D341Med (cell line): ENCODE measurements around the gene HOMER3.
A peak's percentile ranks its signal among the peaks of the same experiment; 100 is the strongest.
"Not testable (repeated sequence)": the region's sequence is repeated elsewhere in the genome, so short reads cannot be mapped to it uniquely, and the experiment has no call there.

ENCODE experiments used
- DNase-seq: peaks from one replicate; pipeline ENCODE4 v3.0.0; 2012; ENCODE audit warnings: low spot score

HOMER3 gene

GRCh38 chr19:18952364-18953003, 11.5 kb upstream of the HOMER3 start:
- DNase-seq = not testable (repeated sequence)

DNA sequence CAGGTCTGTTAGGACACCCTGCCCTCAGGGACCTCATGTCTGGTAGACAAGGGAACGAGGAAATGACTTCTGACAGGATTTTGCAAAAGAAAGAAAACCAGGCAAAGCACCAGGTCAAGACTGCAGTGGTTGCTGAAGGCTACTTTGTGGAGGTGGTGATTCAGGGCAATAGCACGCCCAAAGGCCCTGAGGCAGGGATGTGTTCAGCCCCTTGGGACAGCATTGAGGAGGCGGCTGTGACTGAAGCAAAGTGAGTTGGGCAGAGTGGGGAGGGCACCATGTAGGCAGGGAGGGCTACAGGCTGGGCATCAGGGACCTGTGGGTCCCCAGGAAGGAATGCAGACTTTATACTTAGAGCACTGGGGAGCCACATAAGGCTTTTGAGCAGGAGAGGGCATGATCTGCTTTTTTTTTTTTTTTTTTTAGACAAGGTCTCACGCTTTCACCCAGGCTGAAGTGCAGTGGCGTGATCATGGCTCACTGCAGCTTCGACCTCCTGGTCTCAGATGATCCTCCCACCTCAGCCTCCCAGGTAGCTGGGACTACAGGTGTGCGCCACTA, 10.8 kb upstream of the HOMER3 start:
- no peak for DNase-seq

DNA sequence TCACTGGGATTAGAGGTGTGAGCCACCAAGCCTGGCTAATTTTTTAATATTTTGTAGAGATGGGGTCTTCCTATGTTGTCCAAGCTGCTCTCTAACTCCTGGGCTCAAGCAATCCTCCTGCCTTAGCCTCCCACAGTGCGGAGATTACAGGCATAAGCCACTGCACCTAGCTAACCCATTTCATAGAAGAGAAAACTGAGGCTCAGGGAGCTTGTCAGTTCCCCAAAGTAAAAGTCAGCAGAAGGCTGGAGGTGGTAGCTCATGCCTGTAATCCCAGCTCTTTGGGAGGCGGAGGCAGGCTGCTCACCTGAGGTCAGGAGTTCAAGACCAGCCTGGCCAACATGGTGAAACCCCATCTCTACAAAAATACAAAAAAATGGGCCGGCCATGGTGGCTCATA, 8.8 kb upstream of the HOMER3 start:
- no peak for DNase-seq

DNA sequence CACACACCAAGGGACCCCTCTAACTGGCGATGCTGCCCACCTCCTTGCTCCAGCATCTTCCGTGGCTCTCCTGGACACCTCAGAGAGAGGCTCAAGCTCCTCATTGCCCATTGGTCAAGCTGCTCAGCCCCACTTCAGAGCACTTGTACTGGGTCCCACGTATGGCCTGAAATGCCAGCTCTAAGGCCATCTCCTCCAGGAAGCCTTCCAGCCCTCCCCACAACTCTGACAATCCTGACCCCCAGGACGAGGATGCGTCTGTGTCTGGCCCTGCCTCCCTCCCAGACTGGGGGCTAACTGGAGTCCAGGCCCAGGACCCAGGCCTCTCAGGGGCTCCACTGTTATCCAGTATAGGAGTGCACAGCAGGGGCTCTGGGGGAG, 7.9 kb upstream of the HOMER3 start:
- DNase-seq = no peak

- DNase-seq = no peak
Measured at GRCh38 chr19:18948075-18948975, 7.3 kb upstream of the HOMER3 start.

- no peak for DNase-seq
Measured at GRCh38 chr19:18946918-18947317, 5.9 kb upstream of the HOMER3 start.

- no peak for DNase-seq
Measured at GRCh38 chr19:18946335-18946734, 5.3 kb upstream of the HOMER3 start.

GRCh38 chr19:18945297-18945696, 4.3 kb upstream of the HOMER3 start:
- DNase-seq = no peak

DNA sequence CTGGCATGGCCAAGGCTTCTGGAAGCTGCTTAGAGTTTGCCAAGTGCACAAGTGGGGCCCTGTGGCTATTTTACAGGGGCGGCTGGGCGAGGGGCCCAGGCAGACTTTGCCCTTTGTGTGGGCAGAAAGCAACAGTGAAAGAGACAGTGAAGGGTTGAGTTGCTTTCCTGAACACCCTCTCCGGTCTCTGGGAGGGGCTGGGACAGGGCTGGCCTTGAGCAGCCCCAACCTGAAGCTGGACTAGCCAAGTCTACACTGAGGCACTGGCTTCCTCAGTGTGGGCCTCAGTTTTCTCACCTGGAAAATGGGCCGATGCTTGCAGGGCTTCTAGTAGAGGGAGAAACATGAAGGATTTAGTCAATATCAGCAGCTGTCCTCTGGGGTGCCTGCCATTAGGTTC, 2.4 kb upstream of the HOMER3 start:
- no peak for DNase-seq

DNA sequence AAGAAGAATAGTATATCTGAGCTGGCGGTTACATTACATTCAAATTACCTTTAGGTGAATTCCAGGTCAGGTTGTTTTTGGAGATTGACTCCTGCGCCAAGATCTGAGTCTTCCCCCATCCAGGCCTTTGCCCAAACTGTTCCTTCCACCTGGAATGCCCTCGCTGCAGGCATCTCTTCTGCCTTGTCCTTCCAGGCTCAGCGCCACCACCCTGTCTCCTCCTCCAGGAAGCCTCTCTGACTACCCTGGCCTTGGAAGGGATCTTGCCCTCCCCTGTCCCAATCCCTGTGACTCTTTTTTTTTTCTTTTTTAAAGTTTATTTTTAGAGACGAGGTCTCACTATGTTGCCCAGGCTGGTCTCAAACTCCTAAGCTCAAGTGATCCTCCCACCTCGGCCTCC, 1.7 kb upstream of the HOMER3 start:
- DNase-seq = no peak

GRCh38 chr19:18941628-18942354, 774 bp upstream of the HOMER3 start:
- DNase-seq = no peak

DNA sequence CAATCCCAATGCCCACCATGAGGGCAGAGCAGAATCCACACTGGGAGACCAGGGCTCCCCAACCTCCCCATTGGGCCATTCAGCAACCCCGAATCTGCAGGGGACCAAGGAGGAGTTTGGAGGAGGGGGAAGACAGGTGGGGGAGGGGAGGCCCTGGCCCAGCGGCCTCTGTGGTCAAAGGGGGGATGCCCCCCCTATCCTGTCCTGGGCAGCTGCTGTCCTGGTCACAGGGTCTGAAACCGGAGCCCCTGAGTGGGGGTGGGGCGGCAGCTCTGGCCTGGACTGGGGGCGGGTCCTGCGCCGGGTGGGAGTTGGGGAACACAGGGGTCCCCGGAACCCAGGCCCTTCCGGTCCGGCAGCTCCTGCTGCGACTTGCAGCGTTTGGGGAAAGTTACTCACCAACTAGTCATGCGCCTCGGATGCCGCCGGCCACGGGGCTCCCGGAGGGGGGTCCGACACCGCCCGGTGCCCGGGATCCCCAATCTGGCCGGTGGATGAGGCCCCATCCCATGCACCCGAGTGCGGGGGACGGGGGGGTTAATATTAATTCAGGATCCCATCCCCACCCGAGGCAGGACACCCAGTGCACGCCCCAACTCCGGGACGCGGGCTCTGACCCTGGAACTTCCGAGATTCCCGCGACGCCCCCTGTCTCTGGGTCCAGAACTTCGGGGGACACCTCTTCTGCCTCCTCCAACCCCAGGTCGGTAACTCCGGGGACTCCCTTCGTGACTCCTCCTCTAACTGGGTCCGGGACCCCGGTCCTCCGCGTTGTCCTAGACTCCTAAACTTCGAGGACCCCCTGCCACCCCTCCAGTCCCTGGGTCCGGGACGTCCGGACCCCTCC, 872 bp downstream of the HOMER3 start:
- DNase-seq = no peak

DNA sequence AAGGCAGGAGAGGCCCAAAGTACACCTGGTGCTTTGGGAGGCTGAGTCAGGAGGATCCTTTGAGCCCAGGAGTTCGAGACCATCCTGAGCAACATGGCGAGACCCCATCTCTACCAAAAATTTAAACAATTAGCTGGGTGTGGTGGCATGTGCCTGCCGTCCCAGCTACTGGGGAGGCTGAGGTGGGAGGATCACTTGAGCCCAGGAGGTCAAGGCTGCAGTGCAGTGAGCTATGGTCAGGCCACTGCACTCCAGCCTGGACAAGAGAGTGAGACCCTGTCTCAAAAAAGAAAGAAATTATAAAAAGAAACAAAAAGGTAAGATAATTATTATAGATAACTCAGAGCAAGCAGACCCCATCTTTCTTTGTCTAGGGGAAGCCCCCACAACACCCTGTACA, 1.9 kb downstream of the HOMER3 start:
- DNase-seq = no peak

GRCh38 chr19:18933297-18933696, 7.7 kb downstream of the HOMER3 start:
- DNase-seq = no peak

GRCh38 chr19:18932216-18932841, 8.7 kb downstream of the HOMER3 start:
- peak; percentile 82 for DNase-seq

- no peak for DNase-seq
Measured at GRCh38 chr19:18931316-18932162, 9.5 kb downstream of the HOMER3 start.

GRCh38 chr19:18929311-18929710, 11.7 kb downstream of the HOMER3 start:
- DNase-seq = no peak

DNA sequence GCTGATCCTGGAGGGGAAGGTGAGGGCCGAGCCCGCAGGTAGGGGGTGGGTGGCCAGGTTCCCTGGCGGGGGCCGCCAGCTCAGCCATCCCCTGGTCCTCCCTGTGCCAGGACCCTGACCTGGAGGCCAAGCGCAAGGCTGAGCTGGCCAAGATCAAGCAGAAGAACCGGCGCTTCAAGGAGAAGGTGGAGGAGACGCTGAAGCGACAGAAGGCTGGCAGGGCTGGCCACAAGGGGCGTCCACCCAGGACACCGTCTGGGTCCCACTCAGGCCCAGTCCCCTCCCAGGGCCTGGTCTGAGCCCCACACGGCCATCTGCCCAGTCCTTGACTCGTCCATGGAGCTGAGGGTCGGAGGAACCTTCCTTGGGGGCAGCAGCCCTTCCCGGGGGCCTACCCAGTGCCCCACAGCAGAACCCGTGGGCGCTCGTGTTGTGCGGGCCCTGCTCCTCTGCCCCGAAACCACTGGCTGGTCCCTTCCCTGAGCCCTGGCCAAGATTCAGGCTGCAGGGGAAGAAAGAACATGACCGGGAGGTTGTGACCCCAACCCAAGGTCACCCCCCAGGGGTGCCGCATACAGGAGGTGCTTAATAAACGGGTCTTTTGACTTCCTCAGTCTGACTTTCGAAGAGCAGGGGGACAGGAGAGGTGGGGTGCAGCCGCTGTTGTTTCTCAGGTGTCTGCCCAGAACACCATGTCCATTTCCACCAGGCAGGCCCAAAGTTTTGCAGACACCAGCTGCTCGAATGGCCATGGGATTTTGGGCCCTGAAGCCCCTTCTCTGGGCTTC, 12.8 kb downstream of the HOMER3 start:
- no peak for DNase-seq

DNA sequence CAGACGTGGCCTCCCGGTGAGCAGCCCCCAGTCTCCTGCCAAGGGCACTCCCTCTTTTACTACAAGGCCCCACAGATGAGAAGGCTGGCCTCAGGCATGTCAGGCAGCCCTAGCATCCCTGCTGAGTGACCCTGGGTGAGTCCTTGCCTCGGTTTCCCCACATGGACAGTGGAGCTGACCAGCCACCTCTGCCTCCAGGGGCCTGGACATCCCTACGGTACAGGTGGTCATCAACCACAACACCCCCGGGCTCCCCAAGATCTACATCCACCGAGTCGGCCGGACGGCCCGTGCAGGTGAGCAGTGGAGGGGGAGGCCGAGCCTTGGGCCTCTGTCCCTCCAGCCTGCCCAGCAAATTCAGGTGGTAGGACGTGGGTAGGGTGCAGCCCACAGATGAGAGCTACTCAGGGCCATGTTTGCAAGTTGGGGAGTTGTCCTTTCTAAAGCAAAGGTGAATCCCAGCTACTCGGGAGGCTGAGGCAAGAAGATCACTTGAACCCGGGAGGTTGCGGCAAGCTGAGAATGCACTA, 16.3 kb downstream of the HOMER3 start:
- DNase-seq = no peak
